Body of pancreas (tissue), 4 donors: ENCODE data around the gene IL36G. TPM values are rescaled to one million over a fixed set of nuclear protein-coding genes. Genes with fewer than 3 reads are reported as not detected.
A peak's percentile ranks its signal among the peaks of the same experiment; 100 is the strongest.
"Not testable (repeated sequence)": the region's sequence is repeated elsewhere in the genome, so short reads cannot be mapped to it uniquely, and the experiment has no call there.

Source experiments
- ATAC-seq: fragments of 150-250 bp; one replicate; pipeline ENCODE4 v1.9.1; 2016
- DNase-seq, 4 donors: peaks; one replicate each; pipeline ENCODE4 v3.0.0-alpha.2; 2019
- H3K27ac ChIP-seq, 4 donors: fragments of 200-600 bp; sonication (generic); 1 replicate in 3 of 4; 2 replicates in 1 of 4; pipeline versions ENCODE4 v1.5.1 to v1.6.1; 2016 to 2019; ENCODE audit warnings: mild to moderate bottlenecking in 1 of 4, mixed read lengths in 1 of 4, moderate library complexity in 1 of 4
- H3K27me3 ChIP-seq, 2 donors: fragments of 200-600 bp; sonication (generic); one replicate each; pipeline ENCODE4 v1.6.0; 2016; ENCODE audit warnings: mild to moderate bottlenecking in 1 of 2
- H3K36me3 ChIP-seq, 2 donors: fragments of 200-600 bp; sonication (generic); replicated peaks in 1 of 2; 2 replicates each; pipeline ENCODE4 v1.5.1; 2016; ENCODE audit warnings: low read depth in 2 of 2; ENCODE audit not compliant: insufficient read depth in 1 of 2
- H3K4me1 ChIP-seq: fragments of 200-600 bp; sonication (generic); one replicate; pipeline ENCODE4 v1.6.0; 2016
- H3K4me3 ChIP-seq, 2 donors: fragments of 200-600 bp; sonication (generic); 1 replicate in 1 of 2; 2 replicates in 1 of 2; pipeline ENCODE4 v1.5.1; 2016 to 2019
- H3K9me3 ChIP-seq, 3 donors: fragments of 200-600 bp; sonication (generic); 1 replicate in 2 of 3; 2 replicates in 1 of 3; pipeline ENCODE4 v1.5.1; 2016
- CTCF ChIP-seq, 7 experiments: fragments of 450-650 bp in 4 of 7; fragments of 200-600 bp in 3 of 7; sonication (generic) in 3 of 7; IDR thresholded peaks; one replicate each; pipeline ENCODE4 v1.5.1; 2016 to 2019; ENCODE audit warnings: antibody characterized with exemption in 7 of 7
- POLR2A ChIP-seq, 3 donors: fragments of 450-650 bp; IDR thresholded peaks; one replicate each; pipeline ENCODE4 v1.6.1; 2016; ENCODE audit warnings: antibody characterized with exemption in 3 of 3, mild to moderate bottlenecking in 2 of 3
- WGBS, 2 donors: methylation state at CpG; one replicate each; pipeline ENCODE4 v1.1.5; 2017; 5-methylcytosine and 5-hydroxymethylcytosine counted together
- intact Hi-C: fragments of 100-400 bp; cut with DNase I; formaldehyde crosslinking; loops from one replicate; pipeline ENCODE4 v1.15.1; 2023
- total RNA-seq, 2 donors: library from RNA; depleted of rRNA; stranded (reverse); fragments of >200 nt; gene quantifications; one replicate each; pipeline ENCODE4 v1.1.0, GENCODE V29; 2016

The IL36G gene
- not detected for total RNA-seq

GRCh38 chr2:112977559-112978056 is at the start of gene IL36G:
TSS of gene IL36G (plus strand) at chr2:112978006. CDS start at chr2:112978639, 633 bp downstream.
- intact Hi-C loops, result no loop called here
- no peaks in the 10 kb centered on the region for H3K9me3 ChIP-seq
- 62 to 68% methylated on average over 7 of the region's 7 CpGs for WGBS, 2 donors
- peaks cover 0 to 4% of the 10 kb centered on the region in 2 donors for H3K27me3 ChIP-seq
- H3K4me3 ChIP-seq, result no peak within 1 kb of the TSS
- no peaks in the 10 kb centered on the region for H3K4me1 ChIP-seq
- no peak within 1 kb of the TSS for H3K27ac ChIP-seq
- DNase-seq (no peak), ATAC-seq (no peak)
- no peaks in the 10 kb centered on the region for H3K36me3 ChIP-seq
- no peak for TF ChIP-seq CTCF (IDR thresholded peaks at IDR 0.05)
- TF ChIP-seq POLR2A (IDR thresholded peaks at IDR 0.05), result no peak

- no peak for ATAC-seq
Observed at GRCh38 chr2:112933261-112933660, 44.5 kb upstream of the IL36G start.

GRCh38 chr2:112934117-112934516 is 43.7 kb upstream of the IL36G start:
- H3K9me3 ChIP-seq, H3K4me3 ChIP-seq, H3K27me3 ChIP-seq, H3K4me1 ChIP-seq, intact Hi-C loops, H3K27ac ChIP-seq, H3K36me3 ChIP-seq, ATAC-seq, DNase-seq: not testable (repeated sequence)
- 49 to 74% methylated on average over 2 of the region's 2 CpGs for WGBS, 2 donors

More at GRCh38 chr2:112933261-112933660, 44.5 kb upstream of the IL36G start:
- Histone ChIP-seq H3K27me3 (no peaks in the 10 kb centered on the region), H3K4me3 (no peak overlapping the region), H3K4me1 (no peaks in the 10 kb centered on the region), H3K36me3 (no peaks in the 10 kb centered on the region), H3K27ac (no peak overlapping the region), H3K9me3 (no peaks in the 10 kb centered on the region)
- TF ChIP-seq CTCF (IDR thresholded peaks at IDR 0.05) (no peak), POLR2A (IDR thresholded peaks at IDR 0.05) (no peak)
- WGBS, 2 donors, result 67 to 75% methylated on average over 8 to 12 of the region's 12 CpGs
- intact Hi-C loops, result no loop called here
- DNase-seq, result no peak

- 60 to 76% methylated on average over 2 of the region's 2 CpGs for WGBS, 2 donors
- no peaks in the 10 kb centered on the region for H3K9me3 ChIP-seq
- DNase-seq (no peak), ATAC-seq (no peak)
- H3K27me3 ChIP-seq, result no peaks in the 10 kb centered on the region
- intact Hi-C loops, result no loop called here
- H3K36me3 ChIP-seq, result no peaks in the 10 kb centered on the region
- no peak overlapping the region for H3K4me3 ChIP-seq
- no peak for TF ChIP-seq POLR2A (IDR thresholded peaks at IDR 0.05)
- no peak for TF ChIP-seq CTCF (IDR thresholded peaks at IDR 0.05)
- H3K27ac ChIP-seq, result no peak overlapping the region
- H3K4me1 ChIP-seq, result no peaks in the 10 kb centered on the region
Observed at GRCh38 chr2:112936927-112937232, 40.9 kb upstream of the IL36G start.

GRCh38 chr2:112938904-112939303 is 38.9 kb upstream of the IL36G start:
- H3K9me3 ChIP-seq, result no peaks in the 10 kb centered on the region
- no peak overlapping the region for H3K27ac ChIP-seq
- intact Hi-C loops, result no loop called here
- DNase-seq (peak in 3 of 4 donors; percentile 6 to 31 (median 20)), ATAC-seq (no peak)
- no peaks in the 10 kb centered on the region for H3K27me3 ChIP-seq
- H3K4me1 ChIP-seq, result no peaks in the 10 kb centered on the region
- WGBS, 2 donors, result 56 to 64% methylated on average over 5 of the region's 5 CpGs
- H3K4me3 ChIP-seq, result no peak overlapping the region
- TF ChIP-seq CTCF (IDR thresholded peaks at IDR 0.05) (no peak), POLR2A (IDR thresholded peaks at IDR 0.05) (no peak)
- H3K36me3 ChIP-seq, result no peaks in the 10 kb centered on the region
